ENCODE measurements around the gene POMT1.

POMT1 gene

GRCh38 chr9:131476777-131477345 is 25.9 kb upstream of the POMT1 start:
- DNase-seq (ENCODE audit: low read depth in 3 of 3): no peak

- no peak for DNase-seq (ENCODE audit: low read depth in 3 of 3)
Measured at GRCh38 chr9:131477367-131477766, 25.4 kb upstream of the POMT1 start.

GRCh38 chr9:131477816-131478419 is 24.8 kb upstream of the POMT1 start:
- no peak for DNase-seq (ENCODE audit: low read depth in 3 of 3)

- peak; percentile 12 to 53 (median 46) for DNase-seq (ENCODE audit: low read depth in 3 of 3)
Measured at GRCh38 chr9:131478421-131478868, 24.3 kb upstream of the POMT1 start.

GRCh38 chr9:131478911-131479310 is 23.8 kb upstream of the POMT1 start:
- DNase-seq (ENCODE audit: low read depth in 3 of 3): no peak

GRCh38 chr9:131480258-131480657 is 22.5 kb upstream of the POMT1 start:
- no peak for DNase-seq (ENCODE audit: low read depth in 3 of 3)

- no peak for DNase-seq (ENCODE audit: low read depth in 3 of 3)
Measured at GRCh38 chr9:131481441-131482342, 21.0 kb upstream of the POMT1 start.

- no peak for DNase-seq (ENCODE audit: low read depth in 3 of 3)
Measured at GRCh38 chr9:131482343-131483006, 20.2 kb upstream of the POMT1 start.

GRCh38 chr9:131483319-131484050 is 19.2 kb upstream of the POMT1 start:
- DNase-seq (ENCODE audit: low read depth in 3 of 3): no peak

GRCh38 chr9:131484051-131484445 is 18.7 kb upstream of the POMT1 start:
- DNase-seq (ENCODE audit: low read depth in 3 of 3): no peak

GRCh38 chr9:131484560-131485185 is 18.0 kb upstream of the POMT1 start:
- no peak for DNase-seq (ENCODE audit: low read depth in 3 of 3)

- DNase-seq (ENCODE audit: low read depth in 3 of 3): no peak
Measured at GRCh38 chr9:131485206-131485605, 17.5 kb upstream of the POMT1 start.

- DNase-seq (ENCODE audit: low read depth in 3 of 3): no peak
Measured at GRCh38 chr9:131485728-131486422, 16.8 kb upstream of the POMT1 start.

- DNase-seq (ENCODE audit: low read depth in 3 of 3): no peak
Measured at GRCh38 chr9:131487001-131487400, 15.7 kb upstream of the POMT1 start.

- DNase-seq (ENCODE audit: low read depth in 3 of 3): no peak
Measured at GRCh38 chr9:131487621-131488031, 15.1 kb upstream of the POMT1 start.

- no peak for DNase-seq (ENCODE audit: low read depth in 3 of 3)
Measured at GRCh38 chr9:131490514-131490913, 12.2 kb upstream of the POMT1 start.

GRCh38 chr9:131491001-131491710 is 11.6 kb upstream of the POMT1 start:
- no peak for DNase-seq (ENCODE audit: low read depth in 3 of 3)

- no peak for DNase-seq (ENCODE audit: low read depth in 3 of 3)
Measured at GRCh38 chr9:131492070-131492469, 10.6 kb upstream of the POMT1 start.

GRCh38 chr9:131494296-131494870 is 8.3 kb upstream of the POMT1 start:
- no peak for DNase-seq (ENCODE audit: low read depth in 3 of 3)
